Right ventricle myocardium superior (tissue), 1 donor: Measurements from ENCODE around the gene CGNL1. TPM values are rescaled to one million over a fixed set of nuclear protein-coding genes. Genes with fewer than 3 reads are reported as not detected.
A peak's percentile ranks its signal among the peaks of the same experiment; 100 is the strongest.

Experiments
- ATAC-seq: fragments of 200-7000 bp; cut with Tn5 transposase; one replicate; pipeline ENCODE4 v1.9.1; 2020; ENCODE audit warnings: mild to moderate bottlenecking; ENCODE audit not compliant: poor library complexity
- DNase-seq: peaks from one replicate; pipeline ENCODE4 v3.0.0-alpha.2; 2020
- intact Hi-C: fragments of 100-400 bp; cut with DNase I; formaldehyde crosslinking; loops from one replicate; pipeline ENCODE4 v1.11.2; 2022
- total RNA-seq: library from RNA; stranded (reverse); fragmentation: NEBNext Ultra II Directional; extraction: Animal tissue kit (Norgen Biotek cat#: 25700); gene quantifications from one replicate; pipeline ENCODE4 v1.2.1, GENCODE V29; 2021
- donor health status: DM: no; HTN: yes; CAD: no; lungs with severe emphysema.

Gene CGNL1
- total RNA-seq, 1 donor from 2014 or later: 11.2 TPM

DNA sequence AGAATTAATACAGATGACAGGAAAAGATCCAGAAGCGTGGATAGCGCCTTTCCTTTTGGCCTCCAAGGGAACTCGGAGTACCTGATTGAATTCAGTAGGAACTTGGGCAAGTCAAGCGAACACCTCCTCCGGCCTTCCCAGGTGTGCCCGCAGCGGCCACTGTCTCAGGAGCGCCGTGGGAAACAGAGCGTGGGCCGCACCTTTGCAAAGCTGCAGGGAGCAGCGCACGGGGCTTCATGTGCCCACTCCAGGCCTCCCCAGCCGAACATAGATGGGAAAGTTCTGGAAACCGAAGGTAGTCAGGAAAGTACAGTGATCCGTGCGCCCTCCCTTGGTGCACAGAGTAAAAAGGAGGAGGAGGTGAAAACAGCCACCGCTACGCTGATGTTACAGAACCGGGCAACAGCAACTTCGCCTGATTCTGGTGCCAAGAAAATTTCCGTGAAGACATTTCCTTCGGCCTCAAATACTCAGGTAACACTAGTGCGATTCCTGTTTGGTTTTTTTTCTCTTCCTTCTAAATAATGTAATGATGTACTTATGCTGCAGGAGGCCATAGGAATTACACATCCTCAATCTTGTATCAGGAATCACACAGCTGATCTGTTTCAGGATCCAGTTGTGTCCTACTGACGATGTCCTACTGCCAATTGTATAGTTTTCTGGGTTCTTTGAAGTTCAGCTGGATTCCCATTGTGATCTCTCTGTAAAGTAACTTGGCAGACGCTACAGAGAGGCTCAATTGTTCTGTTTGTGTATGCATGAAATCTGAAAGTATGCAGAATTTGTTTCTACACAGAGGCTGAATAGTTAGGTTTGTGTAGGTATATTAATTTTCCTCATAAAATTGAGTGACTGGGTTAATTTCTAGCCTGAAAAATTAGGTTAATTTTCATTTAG is 63.1 kb downstream of the CGNL1 start:
- intact Hi-C loops: no loop called here
- DNase-seq (no peak), ATAC-seq (no peak)

DNA sequence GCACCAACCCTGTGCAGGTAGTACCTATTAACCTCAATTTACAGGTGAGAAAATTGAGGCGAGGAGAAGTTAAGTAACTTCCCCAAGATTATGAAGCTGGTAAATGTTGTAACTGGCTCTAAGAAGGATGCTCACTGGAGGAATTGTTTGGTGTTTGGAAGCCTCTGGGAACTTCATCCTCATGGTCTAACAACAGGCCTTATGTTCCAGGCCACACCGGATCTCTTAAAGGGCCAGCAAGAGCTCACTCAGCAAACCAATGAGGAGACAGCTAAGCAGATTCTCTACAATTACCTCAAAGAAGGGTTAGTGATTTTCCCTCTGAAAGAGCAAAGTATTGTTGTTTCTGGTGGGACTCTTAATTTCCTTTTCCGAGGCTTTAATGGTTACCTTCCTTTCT is 63.9 kb downstream of the CGNL1 start:
- no peak for DNase-seq
- intact Hi-C loops: no loop called here
- ATAC-seq: no peak

- ATAC-seq (peak; percentile 45), DNase-seq (no peak)
- intact Hi-C loops: no loop called here
Measured at GRCh38 chr15:57440799-57441198, 64.5 kb downstream of the CGNL1 start.

DNA sequence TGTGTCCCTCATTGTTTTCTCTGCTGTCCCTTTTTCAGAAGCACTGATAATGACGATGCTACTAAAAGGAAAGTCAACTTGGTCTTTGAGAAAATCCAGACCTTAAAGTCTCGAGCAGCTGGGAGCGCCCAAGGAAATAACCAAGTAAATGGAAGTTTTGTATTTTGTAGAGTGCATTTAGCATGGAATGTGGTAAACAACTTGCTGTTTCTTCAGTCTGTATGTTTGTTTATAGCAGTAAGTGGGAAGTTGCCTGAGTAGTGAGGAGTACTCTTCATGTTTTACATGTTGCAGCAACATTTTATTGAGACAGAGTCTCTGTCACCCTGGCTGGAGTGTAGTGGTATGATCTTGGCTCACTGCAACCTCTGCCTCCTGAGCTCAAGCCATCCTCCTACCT is 66.0 kb downstream of the CGNL1 start:
- intact Hi-C loops: no loop called here
- ATAC-seq: no peak

DNA sequence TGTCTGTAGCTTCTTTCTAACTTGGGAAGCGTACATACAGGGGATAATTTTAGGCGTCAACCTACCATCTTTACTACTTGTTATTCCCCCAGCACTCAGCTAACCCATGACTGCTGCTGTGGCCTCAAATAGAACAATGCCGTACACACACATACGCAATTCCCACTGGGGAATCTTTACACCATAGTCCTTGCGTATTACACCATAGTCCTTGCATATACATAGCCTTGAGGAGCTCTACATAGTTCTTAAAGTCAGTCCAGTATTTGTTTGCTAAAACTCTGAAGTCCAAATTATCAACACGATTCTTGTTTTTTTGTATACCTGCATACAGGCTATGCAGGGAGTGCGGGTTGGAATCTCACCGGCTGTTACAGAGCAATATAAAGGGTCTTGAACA is 67.2 kb downstream of the CGNL1 start:
- ATAC-seq (no peak), DNase-seq (no peak)
- intact Hi-C loops: no loop called here

More for the DNA sequence above, 66.0 kb downstream of the CGNL1 start:
- no peak for DNase-seq

- no peak for DNase-seq
- intact Hi-C loops: no loop called here
- no peak for ATAC-seq
Measured at GRCh38 chr15:57444877-57445513, 68.7 kb downstream of the CGNL1 start.

DNA sequence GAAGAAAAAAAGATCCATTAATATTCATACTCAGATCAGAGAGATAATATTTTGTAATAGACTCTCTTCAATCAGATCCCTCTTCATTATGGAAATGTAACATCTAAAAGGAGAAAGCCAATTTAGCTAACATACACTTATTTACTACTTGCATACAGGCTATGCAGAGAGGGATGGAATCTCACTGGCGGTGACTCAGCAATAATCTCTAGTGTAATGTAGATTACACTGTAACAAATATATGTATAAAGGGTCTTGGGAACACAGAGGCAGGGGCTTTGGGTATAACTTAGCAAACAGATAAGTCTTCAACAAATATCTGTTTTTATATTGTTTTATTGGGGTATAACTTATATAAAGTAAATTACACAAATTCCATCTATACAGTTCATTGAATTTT is 69.6 kb downstream of the CGNL1 start:
- DNase-seq (no peak), ATAC-seq (no peak)
- intact Hi-C loops: no loop called here

DNA sequence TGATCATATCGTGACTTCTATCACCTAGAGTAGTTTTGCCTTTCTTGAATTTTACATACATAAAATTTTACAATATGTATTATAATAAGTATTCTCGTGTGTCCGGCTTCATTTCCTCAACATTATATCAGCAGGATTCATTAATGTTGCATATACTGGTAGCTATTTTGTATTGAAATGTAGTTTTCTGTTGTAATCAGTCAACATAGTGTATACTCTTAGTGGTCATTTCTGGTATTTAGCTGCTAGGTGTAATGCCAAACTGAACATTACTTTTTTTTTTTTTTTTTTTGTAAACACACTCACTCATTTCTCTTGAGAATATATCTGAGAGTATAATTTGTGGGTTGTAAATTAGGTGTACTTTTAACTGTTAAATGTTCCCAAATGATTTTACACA is 70.1 kb downstream of the CGNL1 start:
- ATAC-seq (no peak), DNase-seq (no peak)
- intact Hi-C loops: no loop called here

GRCh38 chr15:57451555-57451954 is 75.2 kb downstream of the CGNL1 start:
- no peak for ATAC-seq
- intact Hi-C loops: no loop called here
- no peak for DNase-seq

DNA sequence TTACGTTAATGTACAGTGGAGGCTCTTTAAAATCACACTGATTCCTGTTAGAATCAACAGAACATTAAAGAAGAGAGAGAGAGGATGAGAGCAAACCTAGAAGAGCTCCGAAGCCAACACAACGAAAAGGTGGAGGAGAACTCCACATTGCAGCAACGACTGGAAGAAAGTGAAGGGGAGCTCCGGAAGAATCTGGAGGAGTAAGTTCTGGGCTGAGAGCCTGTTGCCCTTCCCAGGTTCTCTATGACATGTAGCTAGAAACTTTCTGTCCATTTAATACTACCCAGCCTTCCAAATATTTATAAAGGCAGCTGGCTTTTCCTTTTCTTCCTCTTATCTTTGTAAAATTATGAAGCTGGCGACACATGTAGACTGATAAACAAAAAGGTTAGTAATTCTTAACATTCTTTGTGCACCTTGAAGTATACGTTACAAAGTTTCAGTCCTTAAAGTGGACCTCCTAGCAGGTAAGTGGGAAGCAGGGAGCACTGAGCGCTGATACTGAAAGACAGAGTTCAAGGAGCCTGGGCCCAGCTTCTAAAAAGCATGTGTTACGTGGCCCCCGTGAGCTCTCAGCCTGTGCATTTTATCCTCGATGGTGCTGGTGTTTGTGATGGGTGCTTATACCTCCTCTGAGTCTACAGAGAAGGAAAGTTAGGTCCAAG is 75.9 kb downstream of the CGNL1 start:
- ATAC-seq (no peak), DNase-seq (no peak)

DNA sequence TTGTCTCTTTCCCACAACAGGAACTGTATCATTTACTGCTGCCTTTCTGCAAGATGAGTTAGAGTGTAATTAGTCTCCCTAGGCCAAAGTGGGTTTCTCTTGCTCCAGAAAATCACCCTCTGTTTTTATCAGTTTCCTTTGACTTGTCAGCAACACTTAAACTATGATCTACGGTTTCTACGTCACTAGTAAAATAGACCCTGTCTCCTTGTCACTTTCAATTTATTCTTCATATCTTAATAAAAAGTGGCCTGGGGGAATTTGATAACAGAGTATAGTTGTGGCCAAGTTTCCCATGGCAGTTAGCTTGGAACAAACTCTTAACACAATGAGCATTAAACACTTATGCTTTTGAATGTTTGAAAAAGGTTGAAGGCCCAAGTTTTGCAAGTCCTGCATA is 79.6 kb downstream of the CGNL1 start:
- intact Hi-C loops: no loop called here
- DNase-seq (no peak), ATAC-seq (no peak)

More for the DNA sequence above, 75.9 kb downstream of the CGNL1 start:
- intact Hi-C loops: no loop called here

GRCh38 chr15:57456559-57456958 is 80.3 kb downstream of the CGNL1 start:
- DNase-seq: no peak
- intact Hi-C loops: no loop called here

GRCh38 chr15:57457726-57458125 is 81.4 kb downstream of the CGNL1 start:
- intact Hi-C loops: no loop called here
- no peak for ATAC-seq
- no peak for DNase-seq

More at GRCh38 chr15:57456559-57456958, 80.3 kb downstream of the CGNL1 start:
- no peak for ATAC-seq

GRCh38 chr15:57458356-57458781 is 82.1 kb downstream of the CGNL1 start:
- peak; percentile 45 for ATAC-seq
- DNase-seq: no peak
- intact Hi-C loops: no loop called here

- intact Hi-C loops: no loop called here
- ATAC-seq: no peak
- no peak for DNase-seq
Measured at GRCh38 chr15:57460208-57460816, 84.0 kb downstream of the CGNL1 start.

- ATAC-seq (no peak), DNase-seq (no peak)
- intact Hi-C loops: no loop called here
Measured at GRCh38 chr15:57461541-57461940, 85.2 kb downstream of the CGNL1 start.

DNA sequence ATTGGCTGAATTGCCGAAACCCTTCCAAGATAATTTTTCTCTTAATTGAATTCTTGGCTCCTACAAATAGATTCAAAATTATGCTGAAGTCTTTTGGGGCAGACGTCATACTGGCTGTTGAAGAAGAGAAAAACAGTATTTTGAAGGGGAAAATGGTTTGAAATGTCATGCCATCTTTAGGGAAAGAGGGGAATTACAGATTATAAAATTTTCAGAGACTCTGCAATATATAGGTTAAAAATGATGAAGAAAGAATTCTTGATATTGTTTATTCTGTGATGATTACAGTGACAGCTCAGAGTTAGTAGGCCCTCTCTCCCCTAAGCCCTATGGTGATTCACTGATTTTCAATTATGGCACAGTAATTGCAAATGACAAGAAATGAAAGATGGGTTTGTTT is 86.1 kb downstream of the CGNL1 start:
- intact Hi-C loops: no loop called here
- ATAC-seq: no peak
- DNase-seq: no peak

GRCh38 chr15:57463360-57463759 is 87.1 kb downstream of the CGNL1 start:
- intact Hi-C loops: no loop called here
- ATAC-seq (no peak), DNase-seq (no peak)

- no peak for ATAC-seq
- DNase-seq: no peak
- intact Hi-C loops: no loop called here
Measured at GRCh38 chr15:57464480-57464879, 88.2 kb downstream of the CGNL1 start.
